HG03045 (cell line): Measurements from ENCODE around the gene STARD9.
"Not testable (repeated sequence)": the region's sequence is repeated elsewhere in the genome, so short reads cannot be mapped to it uniquely, and the experiment has no call there.

Source experiments
- ATAC-seq: cut with Tn5 transposase; IDR thresholded peaks from one replicate; pipeline ENCODE4 v1.9.1; 2021; ENCODE audit warnings: mild to moderate bottlenecking, moderate library complexity; ENCODE audit not compliant: unreplicated experiment

Gene STARD9

GRCh38 chr15:42575188-42576039 is at the start of gene STARD9:
STARD9 (plus strand) TSS chr15:42575606; CDS start chr15:42575716, 110 bp downstream.
- peak; percentile 90 for ATAC-seq

GRCh38 chr15:42528970-42529369 is 46.4 kb upstream of the STARD9 start:
- no peak for ATAC-seq

- no peak for ATAC-seq
These were observed 42.2 kb upstream of the STARD9 start for GRCh38 chr15:42533246-42533645.

- ATAC-seq, result no peak
These were observed 30.4 kb upstream of the STARD9 start for GRCh38 chr15:42544853-42545629.

DNA sequence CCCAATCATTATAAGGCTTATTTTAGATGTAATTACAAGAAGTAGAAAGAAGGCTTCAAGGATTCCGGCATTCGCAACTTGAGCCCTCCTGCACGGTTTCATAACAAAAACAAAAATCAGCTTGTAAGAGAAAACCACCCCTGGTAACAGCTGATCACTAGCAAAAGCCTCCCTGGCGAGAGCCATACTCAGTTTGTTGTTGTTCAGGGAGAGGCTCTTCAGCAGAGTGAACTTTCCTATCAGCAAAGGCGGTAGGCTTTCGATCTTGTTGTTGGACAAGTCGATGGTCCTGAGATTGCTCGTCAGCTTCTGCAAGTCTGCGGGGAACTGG is 27.5 kb upstream of the STARD9 start:
- ATAC-seq, result no peak

GRCh38 chr15:42548249-42549031 is 27.0 kb upstream of the STARD9 start, which contains the start of the genes HAUS2 and LRRC57:
HAUS2 (plus strand) TSS chr15:42548838; CDS start chr15:42548873, 35 bp downstream.
LRRC57 (minus strand) TSS chr15:42548793; CDS start chr15:42548434, 359 bp downstream.
- peak; percentile 70 for ATAC-seq

DNA sequence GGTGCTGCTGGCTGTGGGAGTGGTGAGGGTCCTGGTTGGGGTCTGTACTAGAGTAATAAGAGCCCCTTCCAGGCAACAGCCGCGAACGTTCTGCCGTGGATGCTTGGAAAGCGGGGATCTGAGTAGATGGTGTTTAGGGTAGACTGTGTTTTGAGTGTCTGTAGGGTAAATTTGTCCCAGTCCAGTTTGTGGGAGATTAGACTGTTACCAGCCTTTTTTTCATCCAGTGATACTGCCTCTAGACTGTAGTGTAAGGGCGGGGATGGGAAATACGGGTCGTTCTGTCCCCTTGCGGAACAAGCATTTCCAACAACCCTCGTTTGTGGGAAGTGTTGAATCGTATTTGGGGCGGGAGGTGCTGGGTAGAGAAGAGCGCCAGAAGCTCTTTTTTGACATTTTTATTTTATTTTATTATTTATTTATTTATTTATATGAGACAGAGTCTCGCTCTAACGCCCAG is 26.3 kb upstream of the STARD9 start:
- no peak for ATAC-seq

DNA sequence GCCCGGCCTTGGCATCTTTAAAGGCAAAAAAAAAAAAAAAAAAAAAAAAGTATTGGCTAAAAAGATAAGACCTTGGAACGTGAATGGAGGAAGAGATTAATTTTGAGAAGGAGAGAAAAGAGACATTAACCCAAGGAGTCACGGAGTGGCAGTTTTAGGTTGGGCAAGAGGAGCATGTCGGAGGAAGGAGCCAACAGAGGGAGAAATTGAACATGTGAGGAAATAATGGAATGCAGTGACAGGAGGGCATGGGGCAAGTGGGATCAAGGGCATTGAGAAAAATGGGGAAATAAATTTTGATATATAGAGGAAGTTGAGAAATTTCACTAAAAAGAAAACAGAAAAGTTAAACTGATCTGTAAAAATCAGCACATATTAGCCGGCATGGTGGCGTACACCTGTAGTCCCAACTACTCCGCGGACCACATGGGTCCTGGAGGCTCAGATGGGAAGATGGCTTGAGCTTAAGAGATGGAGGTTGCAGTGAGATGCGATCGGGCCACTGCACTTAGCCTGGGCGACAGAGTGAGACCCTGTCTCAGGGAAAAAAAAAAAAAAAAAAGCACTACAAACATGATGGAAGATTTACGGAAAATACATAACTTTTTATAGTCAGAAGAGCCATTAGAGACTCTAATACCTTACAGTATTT is 25.5 kb upstream of the STARD9 start:
- ATAC-seq, result no peak

GRCh38 chr15:42553554-42553953 is 21.9 kb upstream of the STARD9 start:
- no peak for ATAC-seq

DNA sequence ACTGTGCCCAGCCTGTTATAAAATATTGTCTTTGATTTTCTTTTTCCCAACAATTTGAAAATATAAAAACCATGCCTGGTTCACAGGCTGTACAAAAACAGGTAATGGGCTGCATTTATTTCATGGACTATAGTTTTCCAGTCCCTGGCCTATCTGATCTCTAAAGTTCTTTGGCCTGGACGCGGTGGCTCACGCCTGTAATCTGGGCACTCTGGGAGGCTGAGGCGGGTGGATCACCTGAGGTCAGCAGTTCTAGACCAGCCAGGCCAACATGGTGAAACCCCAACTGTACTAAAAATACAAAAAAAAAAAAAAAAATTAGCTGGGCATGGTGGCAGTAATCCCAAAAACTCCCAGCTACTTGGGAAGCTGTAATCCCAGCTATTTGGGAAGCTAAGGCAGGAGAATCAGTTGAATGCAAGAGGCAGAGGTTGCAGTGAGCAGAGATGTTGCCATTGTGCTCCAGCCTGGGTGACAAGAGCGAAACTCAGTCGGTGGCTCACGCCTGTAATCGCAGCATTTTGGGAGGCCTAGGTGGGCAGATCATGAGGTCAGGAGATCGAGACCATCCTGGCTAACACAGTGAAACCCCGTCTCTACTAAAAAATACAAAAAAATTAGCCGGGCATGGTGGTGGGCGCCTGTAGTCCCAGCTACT is 18.7 kb upstream of the STARD9 start:
- not testable (repeated sequence) for ATAC-seq

GRCh38 chr15:42558739-42559138 is 16.7 kb upstream of the STARD9 start:
- no peak for ATAC-seq

DNA sequence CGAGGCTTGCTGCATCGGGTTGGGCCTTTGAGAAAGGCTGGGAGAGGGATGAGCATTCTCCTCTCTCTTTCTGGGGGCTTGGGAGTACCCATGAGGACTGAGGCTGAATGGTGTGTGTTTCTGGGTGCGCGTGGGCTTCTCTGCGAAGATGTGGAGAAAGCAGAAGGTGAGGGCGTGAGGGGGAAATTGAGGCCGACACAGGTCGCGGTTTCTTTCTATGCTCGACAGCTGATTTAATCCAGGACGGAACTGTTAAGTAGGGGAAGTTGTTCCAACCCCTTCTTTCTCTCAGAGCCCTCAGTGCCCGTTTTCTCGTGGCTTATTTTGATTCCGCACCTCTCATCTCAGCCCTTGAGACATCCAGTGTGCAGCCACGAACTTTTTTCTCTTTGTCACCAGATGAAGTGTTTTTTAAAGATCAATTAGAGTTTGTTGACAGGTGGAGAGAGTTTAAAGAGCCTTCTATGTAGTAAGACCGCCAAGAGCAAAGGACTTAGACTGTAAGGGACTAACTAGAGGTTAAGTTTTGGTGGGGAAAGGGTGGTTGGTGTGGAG is 711 bp downstream of the STARD9 start:
- ATAC-seq, result no peak

DNA sequence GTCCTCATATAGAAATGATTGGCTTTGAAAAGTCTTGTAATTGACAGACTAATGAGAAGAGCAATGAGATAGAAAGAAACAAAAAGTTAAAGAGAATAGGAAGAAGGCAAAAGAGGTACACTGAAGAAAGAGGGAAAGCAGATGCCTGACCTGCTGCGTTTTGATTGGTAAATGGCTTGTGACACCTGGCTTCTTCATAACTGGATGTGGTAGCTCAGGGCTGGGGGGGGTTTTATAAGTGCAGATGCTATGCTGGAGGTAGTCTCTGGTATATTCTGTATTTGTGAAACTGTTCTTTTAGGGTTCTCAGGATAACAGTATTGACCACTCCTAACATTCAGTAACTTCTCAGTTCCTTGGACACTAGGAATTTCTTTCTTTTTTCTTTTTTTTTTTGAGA is 1.4 kb downstream of the STARD9 start:
- ATAC-seq, result no peak

DNA sequence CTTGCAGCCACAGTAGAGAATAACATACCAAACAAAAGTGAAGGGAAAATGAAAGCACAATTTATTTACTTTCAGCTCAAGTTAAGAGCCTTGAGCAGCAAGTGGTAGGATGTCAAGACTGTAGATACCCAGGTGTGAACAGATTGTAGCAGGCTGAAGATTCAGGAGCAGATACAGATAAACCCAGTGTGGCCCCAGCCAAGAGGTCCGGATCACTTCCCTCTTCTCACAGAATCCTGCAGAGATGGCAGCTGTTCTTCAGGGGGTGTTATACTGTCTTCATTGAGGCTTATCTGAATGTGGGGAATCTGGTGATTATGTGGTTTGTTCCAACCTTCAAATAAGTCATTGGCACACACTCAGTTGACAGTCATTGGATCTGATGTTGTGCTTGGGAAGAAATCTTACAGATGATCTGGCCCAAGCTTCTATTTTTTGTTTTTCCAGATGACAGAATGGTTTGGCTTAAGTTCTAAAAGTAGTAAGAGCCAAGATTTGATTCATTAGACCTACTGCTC is 2.2 kb downstream of the STARD9 start:
- no peak for ATAC-seq

GRCh38 chr15:42578984-42579537 is 3.7 kb downstream of the STARD9 start:
- no peak for ATAC-seq

DNA sequence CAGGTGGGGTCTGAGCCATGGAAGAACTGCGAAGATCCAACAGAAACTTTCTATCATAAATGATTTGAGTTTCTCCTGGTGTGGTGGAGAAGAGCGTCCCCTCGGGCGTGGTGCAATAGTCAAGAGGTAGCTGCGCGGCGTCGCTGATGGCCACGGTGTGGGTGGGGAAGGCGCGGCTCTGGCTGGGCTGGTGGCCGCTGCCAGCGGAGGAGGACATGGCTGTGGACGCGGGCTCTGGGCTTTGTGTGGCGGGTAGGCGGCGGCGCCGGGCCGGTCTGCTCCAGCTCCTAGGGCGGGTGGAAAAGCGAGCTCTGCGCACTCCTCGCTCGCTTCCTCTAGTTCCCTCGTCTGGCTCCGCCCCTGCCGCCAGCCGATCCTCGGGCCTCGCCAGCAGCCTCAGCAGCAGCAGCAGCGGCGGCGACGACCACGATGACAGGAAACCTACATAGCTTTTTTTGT is 5.9 kb downstream of the STARD9 start:
- ATAC-seq, result peak; percentile 81

GRCh38 chr15:42582569-42583375 is 7.4 kb downstream of the STARD9 start:
- no peak for ATAC-seq
